PC-9 (cell line): ENCODE data around the gene OXSR1.

Experiments
- EZH2 ChIP-seq: fragments of 200-600 bp; sonication (generic); IDR thresholded peaks from 2 replicates; pipeline ENCODE4 v1.8.0; 2017; ENCODE audit warnings: antibody characterized with exemption, low read depth
- TF ChIP-seq, protein P1 (sequence below): fragments of 200-600 bp; sonication (generic); conservative IDR thresholded peaks from 2 replicates; pipeline ENCODE4 v1.6.1; 2017; ENCODE audit warnings: mixed run types, antibody characterized with exemption, mild to moderate bottlenecking, moderate library complexity

DNA sequence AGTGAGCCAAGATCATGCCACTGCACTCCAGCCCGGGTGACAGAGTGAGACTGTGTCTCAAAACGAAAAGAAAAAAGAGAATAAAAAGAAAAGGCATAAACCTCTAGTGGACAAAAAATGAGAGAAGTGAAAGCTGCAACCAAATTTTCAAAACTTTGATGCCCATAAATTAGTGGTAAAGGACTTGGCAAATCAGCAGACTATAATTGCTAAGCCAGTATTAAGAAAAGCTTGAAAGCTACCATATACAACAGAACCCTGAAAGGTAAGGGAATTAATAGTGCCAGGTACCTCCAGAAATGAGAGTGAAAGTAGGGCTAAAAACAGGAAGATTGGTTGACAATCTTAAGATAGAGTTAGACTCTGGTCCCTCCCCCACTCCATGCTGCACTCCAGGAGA, 67.4 kb downstream of the OXSR1 start:
- TF ChIP-seq, protein P1, sequence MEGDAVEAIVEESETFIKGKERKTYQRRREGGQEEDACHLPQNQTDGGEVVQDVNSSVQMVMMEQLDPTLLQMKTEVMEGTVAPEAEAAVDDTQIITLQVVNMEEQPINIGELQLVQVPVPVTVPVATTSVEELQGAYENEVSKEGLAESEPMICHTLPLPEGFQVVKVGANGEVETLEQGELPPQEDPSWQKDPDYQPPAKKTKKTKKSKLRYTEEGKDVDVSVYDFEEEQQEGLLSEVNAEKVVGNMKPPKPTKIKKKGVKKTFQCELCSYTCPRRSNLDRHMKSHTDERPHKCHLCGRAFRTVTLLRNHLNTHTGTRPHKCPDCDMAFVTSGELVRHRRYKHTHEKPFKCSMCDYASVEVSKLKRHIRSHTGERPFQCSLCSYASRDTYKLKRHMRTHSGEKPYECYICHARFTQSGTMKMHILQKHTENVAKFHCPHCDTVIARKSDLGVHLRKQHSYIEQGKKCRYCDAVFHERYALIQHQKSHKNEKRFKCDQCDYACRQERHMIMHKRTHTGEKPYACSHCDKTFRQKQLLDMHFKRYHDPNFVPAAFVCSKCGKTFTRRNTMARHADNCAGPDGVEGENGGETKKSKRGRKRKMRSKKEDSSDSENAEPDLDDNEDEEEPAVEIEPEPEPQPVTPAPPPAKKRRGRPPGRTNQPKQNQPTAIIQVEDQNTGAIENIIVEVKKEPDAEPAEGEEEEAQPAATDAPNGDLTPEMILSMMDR, result no peak
- TF ChIP-seq EZH2, result no peak
